Hindlimb muscle (tissue), 1 donor: Measurements from ENCODE around the gene ELAPOR2. TPM values are rescaled to one million over a fixed set of nuclear protein-coding genes. Genes with fewer than 3 reads are reported as not detected.
"Not testable (repeated sequence)": the region's sequence is repeated elsewhere in the genome, so short reads cannot be mapped to it uniquely, and the experiment has no call there.

Source experiments
- DNase-seq: peaks from one replicate; pipeline ENCODE4 v3.0.0-alpha.2; 2013
- polyA plus RNA-seq: library from polyadenylated mRNA; unstranded; fragments of 120-200 nt; gene quantifications from one replicate; pipeline ENCODE4 v1.2.1, GENCODE V29; 2013; ENCODE audit not compliant: insufficient read length

Gene ELAPOR2
- polyA plus RNA-seq, 1 donor = 6.4 TPM

DNA sequence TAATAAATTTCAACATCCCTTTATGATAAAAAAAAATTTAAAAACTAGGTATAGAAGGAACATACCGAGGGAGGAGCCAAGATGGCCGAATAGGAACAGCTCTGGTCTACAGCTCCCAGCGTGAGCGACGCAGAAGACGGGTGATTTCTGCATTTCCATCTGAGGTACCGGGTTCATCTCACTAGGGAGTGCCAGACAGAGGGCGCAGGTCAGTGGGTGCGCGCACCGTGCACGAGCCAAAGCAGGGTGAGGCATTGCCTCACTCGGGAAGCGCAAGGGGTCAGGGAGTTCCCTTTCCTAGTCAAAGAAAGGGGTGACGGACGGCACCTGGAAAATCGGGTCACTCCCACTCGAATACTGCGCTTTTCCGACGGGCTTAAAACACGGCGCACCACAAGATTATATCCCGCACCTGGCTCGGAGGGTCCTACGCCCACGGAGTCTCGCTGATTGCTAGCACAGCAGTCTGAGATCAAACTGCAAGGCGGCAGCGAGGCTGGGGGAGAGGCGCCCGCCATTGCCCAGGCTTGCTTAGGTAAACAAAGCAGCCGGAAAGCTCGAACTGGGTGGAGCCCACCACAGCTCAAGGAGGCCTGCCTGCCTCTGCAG lies 19.7 kb downstream of the ELAPOR2 start:
- DNase-seq = not testable (repeated sequence)

DNA sequence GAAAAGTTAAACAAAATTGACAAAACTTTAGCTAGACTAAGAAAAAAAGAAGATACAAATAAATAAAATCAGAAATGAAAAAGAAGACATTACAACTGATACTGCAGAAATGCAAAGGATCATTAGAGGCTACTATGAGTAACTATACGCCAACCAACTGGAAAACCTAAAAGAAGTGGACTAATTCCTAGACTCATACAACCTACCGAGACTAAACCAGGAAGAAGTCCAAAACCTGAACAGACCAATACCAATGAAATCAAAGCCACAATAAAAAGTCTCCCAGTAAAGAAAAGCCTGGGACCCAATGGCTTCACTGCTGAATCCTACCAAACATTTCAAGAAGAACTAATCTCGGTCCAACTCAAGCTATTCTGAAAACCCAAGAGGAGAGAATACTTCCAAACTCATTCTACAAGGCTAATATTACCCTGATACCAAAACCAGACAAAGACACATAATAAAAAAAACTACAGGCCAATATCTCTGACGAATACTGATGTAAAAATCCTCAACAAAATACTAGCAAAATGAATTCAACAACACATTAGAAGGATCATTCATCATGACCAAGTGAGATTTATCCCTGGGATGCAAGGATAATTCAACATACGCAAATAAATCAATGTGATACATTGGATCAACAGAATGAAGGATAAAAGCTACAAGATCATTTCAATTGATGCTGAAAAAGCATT lies 20.3 kb downstream of the ELAPOR2 start:
- DNase-seq = no peak

DNA sequence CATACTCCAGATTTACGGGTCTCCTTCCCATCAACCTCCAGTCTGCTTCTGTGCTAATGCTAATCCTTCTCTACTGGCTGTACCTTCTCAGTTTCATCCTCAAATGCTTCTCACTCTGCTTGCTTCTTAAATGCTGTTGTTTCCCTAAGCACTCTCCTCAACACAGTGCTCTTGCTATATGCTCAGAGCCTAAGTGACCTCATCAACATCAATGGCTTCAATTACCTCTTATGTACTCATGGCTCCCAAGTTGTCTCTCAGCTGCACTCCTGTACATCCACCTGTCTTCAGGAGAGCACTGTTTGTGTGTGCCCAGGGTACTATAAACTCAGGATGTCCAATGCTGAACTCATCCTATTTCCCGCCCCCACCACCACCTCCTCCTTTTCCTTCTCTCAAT lies 22.5 kb downstream of the ELAPOR2 start:
- no peak for DNase-seq

DNA sequence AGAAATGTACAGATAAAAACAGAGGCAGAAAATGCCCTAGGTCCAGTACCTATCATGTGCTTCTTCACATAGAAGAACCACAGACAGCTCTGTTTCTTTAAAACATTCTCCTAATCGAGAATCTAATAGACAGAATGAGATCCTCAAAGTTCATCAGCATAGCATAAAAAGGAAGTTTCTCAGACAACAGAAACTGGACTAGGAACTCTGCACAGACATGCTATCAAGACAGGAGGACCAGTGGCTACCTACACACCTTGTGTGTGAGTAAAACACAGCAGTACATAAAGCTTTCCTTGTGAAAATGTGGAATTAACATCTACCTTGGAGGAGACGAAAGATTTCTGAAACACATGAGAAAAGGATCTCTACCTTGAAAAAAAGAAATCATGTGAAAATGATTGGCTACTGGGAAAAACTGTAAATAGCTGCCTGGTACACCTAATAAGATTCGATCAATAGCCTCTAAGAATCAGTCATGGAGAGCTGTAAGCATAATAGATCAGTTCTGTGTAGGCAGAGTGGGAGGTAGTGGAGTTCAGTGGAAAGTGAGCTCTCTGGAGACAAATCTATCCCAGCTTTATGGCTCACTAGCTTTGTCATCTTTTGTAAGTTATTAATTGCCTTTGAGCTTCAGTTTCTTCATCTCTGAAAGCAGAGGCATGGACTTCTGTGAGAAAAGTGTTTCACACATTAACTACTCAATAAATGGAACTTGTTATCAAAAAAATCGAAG lies 26.7 kb downstream of the ELAPOR2 start:
- DNase-seq = no peak

GRCh38 chr7:87029078-87029477 lies 30.4 kb downstream of the ELAPOR2 start:
- no peak for DNase-seq

DNA sequence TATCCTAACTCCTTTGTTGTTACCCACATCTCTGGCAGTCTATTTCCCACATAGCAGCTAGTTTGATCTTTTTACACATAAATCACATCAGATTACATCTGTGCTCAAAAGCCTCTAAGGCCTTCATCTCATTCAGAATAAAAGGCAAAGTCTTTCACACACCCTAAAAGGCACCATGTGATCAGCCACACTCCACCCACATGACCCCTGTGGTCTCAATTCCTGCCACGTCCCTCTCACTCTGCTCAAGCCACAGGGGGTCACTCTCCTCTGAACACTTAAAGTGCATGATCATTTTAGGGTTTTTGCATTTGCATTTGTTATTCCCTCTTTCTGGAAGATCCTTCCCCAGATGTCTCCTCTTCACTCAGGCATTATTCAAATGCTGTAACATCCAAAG lies 30.8 kb downstream of the ELAPOR2 start:
- DNase-seq = no peak

- no peak for DNase-seq
These were observed 31.6 kb downstream of the ELAPOR2 start for GRCh38 chr7:87027900-87028299.

DNA sequence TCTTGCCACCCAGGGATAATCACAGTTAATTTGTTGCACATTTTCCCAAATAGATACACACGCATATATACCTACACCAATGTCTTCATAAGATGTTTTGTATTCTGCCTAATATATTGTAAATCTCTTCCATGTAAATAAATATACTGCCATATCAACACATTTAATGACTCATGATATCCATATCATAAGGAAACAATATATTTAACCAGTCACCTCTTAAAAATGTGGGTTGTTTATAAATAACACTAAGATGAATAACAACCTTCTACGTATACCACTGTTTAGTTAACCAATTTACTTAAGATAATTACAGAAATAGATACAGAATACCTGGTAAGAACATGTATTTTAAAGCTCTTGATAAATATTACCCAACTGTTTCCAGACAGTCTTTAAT lies 38.2 kb downstream of the ELAPOR2 start:
- no peak for DNase-seq

- no peak for DNase-seq
These were observed 42.8 kb downstream of the ELAPOR2 start for GRCh38 chr7:87016606-87017005.

- no peak for DNase-seq
These were observed 45.6 kb downstream of the ELAPOR2 start for GRCh38 chr7:87013840-87014190.

- DNase-seq = no peak
These were observed 46.2 kb downstream of the ELAPOR2 start for GRCh38 chr7:87013136-87013839.

Other genes starting within 250 kb of the ELAPOR2 start
- gene DMTF1, start 92.8 kb upstream of the ELAPOR2 start, polyA plus RNA-seq = 88.0 TPM
- gene TMEM243, start 160.1 kb upstream of the ELAPOR2 start, polyA plus RNA-seq = 17.5 TPM